Mesenchymal stem cell (in vitro differentiated cells and primary cell): ENCODE data around the gene UGT1A9.

ENCODE experiments used
- DNase-seq: peaks from one replicate; pipeline ENCODE4 v3.0.0-alpha.2; 2013
- H2AFZ ChIP-seq: one replicate; pipeline ENCODE4 v1.6.1; 2013; ENCODE audit warnings: low read depth, mild to moderate bottlenecking, control low read depth, inconsistent platforms, low read length, moderate library complexity
- H2AK5ac ChIP-seq: 2 replicates; pipeline ENCODE4 v1.6.1; 2013; ENCODE audit warnings: low read length, moderate library complexity, mild to moderate bottlenecking, inconsistent platforms; ENCODE audit not compliant: severe bottlenecking
- H2BK120ac ChIP-seq: one replicate; pipeline ENCODE4 v1.6.1; 2013; ENCODE audit warnings: low read depth, mild to moderate bottlenecking, inconsistent platforms, low read length, moderate library complexity
- H2BK12ac ChIP-seq, 2 experiments: one replicate each; pipeline ENCODE4 v1.6.1; 2013; ENCODE audit warnings: inconsistent platforms in 2 of 2, low read length in 2 of 2, mild to moderate bottlenecking in 2 of 2, moderate library complexity in 2 of 2, control low read depth in 1 of 2
- H2BK15ac ChIP-seq: one replicate; pipeline ENCODE4 v1.6.1; 2013; ENCODE audit warnings: mild to moderate bottlenecking, low read depth, inconsistent platforms; ENCODE audit not compliant: poor library complexity, severe bottlenecking
- H2BK5ac ChIP-seq: 2 replicates; pipeline ENCODE4 v1.6.1; 2013; ENCODE audit warnings: low read depth, mild to moderate bottlenecking, low read length, control low read depth, inconsistent platforms; ENCODE audit not compliant: poor library complexity, severe bottlenecking
- H3K14ac ChIP-seq, 2 experiments: one replicate each; pipeline ENCODE4 v1.6.1; 2013; ENCODE audit warnings: inconsistent platforms in 2 of 2, low read length in 2 of 2, control low read depth in 1 of 2, mild to moderate bottlenecking in 1 of 2, moderate library complexity in 1 of 2
- H3K18ac ChIP-seq, 2 experiments: one replicate each; pipeline ENCODE4 v1.6.1; 2013; ENCODE audit warnings: inconsistent platforms in 2 of 2, low read length in 2 of 2, control low read depth in 1 of 2, low read depth in 1 of 2, mild to moderate bottlenecking in 1 of 2
- H3K23ac ChIP-seq, 2 experiments: one replicate each; pipeline ENCODE4 v1.6.1; 2013; ENCODE audit warnings: inconsistent platforms in 2 of 2, low read length in 2 of 2, mild to moderate bottlenecking in 2 of 2, moderate library complexity in 2 of 2, control low read depth in 1 of 2
- H3K27ac ChIP-seq: 2 replicates; pipeline ENCODE4 v1.5.1; 2013; ENCODE audit warnings: mild to moderate bottlenecking, moderate library complexity, low read length, control low read depth, inconsistent platforms; ENCODE audit not compliant: poor library complexity, severe bottlenecking
- H3K27me3 ChIP-seq, 2 experiments: 2 replicates each; pipeline versions ENCODE4 v1.6.1 to v1.7.0; 2013; ENCODE audit warnings: low read length in 2 of 2, mild to moderate bottlenecking in 2 of 2, moderate library complexity in 2 of 2, control low read depth in 1 of 2, inconsistent platforms in 1 of 2; ENCODE audit not compliant: control insufficient read depth in 1 of 2, insufficient read depth in 1 of 2
- H3K36me3 ChIP-seq, 2 experiments: 2 replicates each; pipeline versions ENCODE4 v1.6.1 to v1.7.0; 2013; ENCODE audit warnings: low read length in 2 of 2, control low read depth in 1 of 2, inconsistent platforms in 1 of 2, low read depth in 1 of 2, mild to moderate bottlenecking in 1 of 2; ENCODE audit not compliant: insufficient read depth in 2 of 2, control insufficient read depth in 1 of 2
- H3K4ac ChIP-seq, 2 experiments: one replicate each; pipeline ENCODE4 v1.6.1; 2013; ENCODE audit warnings: inconsistent platforms in 2 of 2, low read length in 2 of 2, mild to moderate bottlenecking in 2 of 2, moderate library complexity in 2 of 2, control low read depth in 1 of 2, low read depth in 1 of 2
- H3K4me1 ChIP-seq: 2 replicates; pipeline ENCODE4 v1.6.1; 2013; ENCODE audit warnings: low read depth, low read length, control low read depth; ENCODE audit not compliant: control insufficient read depth, insufficient read depth
- H3K4me2 ChIP-seq: 2 replicates; pipeline ENCODE4 v1.6.1; 2013; ENCODE audit warnings: low read length, mild to moderate bottlenecking, inconsistent platforms; ENCODE audit not compliant: poor library complexity, severe bottlenecking
- H3K4me3 ChIP-seq, 2 experiments: 2 replicates each; pipeline versions ENCODE4 v1.5.1 to v1.7.0; 2013; ENCODE audit warnings: low read length in 2 of 2, mild to moderate bottlenecking in 2 of 2, control low read depth in 1 of 2, low read depth in 1 of 2; ENCODE audit not compliant: insufficient read depth in 1 of 2
- H3K79me1 ChIP-seq: replicated peaks from 2 replicates; pipeline ENCODE4 v1.6.1; 2013; ENCODE audit warnings: mild to moderate bottlenecking, control low read depth, low read length, inconsistent platforms; ENCODE audit not compliant: poor library complexity, severe bottlenecking
- H3K9ac ChIP-seq: 2 replicates; pipeline ENCODE4 v1.7.0; 2013; ENCODE audit warnings: mild to moderate bottlenecking, low read length, moderate library complexity
- H3K9me3 ChIP-seq: 2 replicates; pipeline ENCODE4 v1.7.0; 2013; ENCODE audit warnings: mild to moderate bottlenecking, low read length; ENCODE audit not compliant: control insufficient read depth
- H4K8ac ChIP-seq: one replicate; pipeline ENCODE4 v1.6.1; 2013; ENCODE audit warnings: inconsistent platforms, mild to moderate bottlenecking, low read length, moderate library complexity
- H4K91ac ChIP-seq: one replicate; pipeline ENCODE4 v1.6.1; 2013; ENCODE audit warnings: mild to moderate bottlenecking, low read length, inconsistent platforms
- WGBS: methylation state at CpG from one replicate; pipeline ENCODE4 v1.1.7; 2013; ENCODE audit warnings: mixed read lengths; 5-methylcytosine and 5-hydroxymethylcytosine counted together

Gene UGT1A9

DNA sequence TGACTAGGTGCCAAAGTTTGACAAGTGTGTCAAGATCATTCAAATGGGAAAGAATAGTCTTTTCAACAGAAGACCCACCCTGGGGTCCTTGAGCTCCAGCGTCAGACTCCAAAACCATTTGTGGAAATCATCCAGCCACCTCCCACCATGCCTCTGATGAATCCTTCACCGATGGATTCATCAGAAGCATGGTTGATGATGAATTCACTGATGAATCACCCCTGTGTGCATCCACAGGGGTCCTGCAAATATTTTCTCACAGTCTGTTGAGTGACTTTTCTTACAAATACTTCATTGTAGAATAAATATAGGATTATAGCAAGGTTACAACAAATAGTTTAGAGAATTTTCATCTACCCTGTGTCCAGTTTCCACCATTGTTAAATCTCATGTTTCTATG lies 4.3 kb downstream of the UGT1A9 start:
- H3K4ac ChIP-seq, result no peak overlapping the region
- H2AFZ ChIP-seq, result no peak overlapping the region
- no peak overlapping the region for H4K8ac ChIP-seq
- H3K4me1 ChIP-seq, result no peaks in the 10 kb centered on the region
- no peak overlapping the region for H3K4me2 ChIP-seq
- no peak overlapping the region for H3K14ac ChIP-seq
- H3K27ac ChIP-seq, result no peak overlapping the region
- H2BK12ac ChIP-seq, result no peak overlapping the region
- H3K27me3 ChIP-seq, result peaks cover 0 to 3% of the 10 kb centered on the region in 2 experiments
- no peak overlapping the region for H2BK5ac ChIP-seq
- no peak overlapping the region for H2BK15ac ChIP-seq
- WGBS, result 69% methylated on average over 2 of the region's 2 CpGs
- no peak overlapping the region for H3K9ac ChIP-seq
- H2AK5ac ChIP-seq, result no peak overlapping the region
- H3K4me3 ChIP-seq, result no peak overlapping the region
- no peak overlapping the region for H3K18ac ChIP-seq
- no peak overlapping the region for H3K23ac ChIP-seq
- no peak for DNase-seq
- H3K79me1 ChIP-seq, result no peaks in the 10 kb centered on the region
- H4K91ac ChIP-seq, result no peak overlapping the region
- H2BK120ac ChIP-seq, result no peak overlapping the region
- no peaks in the 10 kb centered on the region for H3K9me3 ChIP-seq
- H3K36me3 ChIP-seq, result no peaks in the 10 kb centered on the region

DNA sequence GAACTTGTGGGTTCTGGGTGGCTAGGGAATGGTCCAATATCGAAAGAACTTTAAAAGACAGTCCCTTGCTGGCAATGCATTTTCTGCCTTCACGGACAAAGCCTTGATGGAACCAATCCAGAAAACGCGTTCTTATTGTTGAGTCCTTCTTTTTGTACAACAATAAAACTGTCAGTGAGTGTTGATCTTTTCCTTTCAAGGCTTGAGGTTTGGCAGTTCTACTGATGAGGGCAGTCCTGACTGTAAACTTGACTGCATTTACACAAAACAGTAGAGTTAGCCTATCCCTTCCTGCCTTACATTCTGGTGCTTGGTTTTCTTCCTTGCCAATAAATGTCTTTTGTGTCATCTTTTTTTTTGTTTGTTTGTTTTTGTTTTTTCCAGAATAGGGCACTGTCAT lies 7.5 kb downstream of the UGT1A9 start:
- no peak overlapping the region for H4K8ac ChIP-seq
- H3K4me2 ChIP-seq, result no peak overlapping the region
- DNase-seq, result no peak
- H3K27ac ChIP-seq, result no peak overlapping the region
- no peak overlapping the region for H3K4me3 ChIP-seq
- no peak overlapping the region for H4K91ac ChIP-seq
- H3K4ac ChIP-seq, result no peak overlapping the region
- no peak overlapping the region for H3K9ac ChIP-seq
- H3K23ac ChIP-seq, result no peak overlapping the region
- no peaks in the 10 kb centered on the region for H3K9me3 ChIP-seq
- H2AFZ ChIP-seq, result no peak overlapping the region
- no peak overlapping the region for H2BK12ac ChIP-seq
- no peaks in the 10 kb centered on the region for H3K79me1 ChIP-seq
- no peaks in the 10 kb centered on the region for H3K36me3 ChIP-seq
- H2BK120ac ChIP-seq, result no peak overlapping the region
- H2AK5ac ChIP-seq, result no peak overlapping the region
- H3K27me3 ChIP-seq, result peaks cover 0 to 3% of the 10 kb centered on the region in 2 experiments
- no peak overlapping the region for H3K14ac ChIP-seq
- no peaks in the 10 kb centered on the region for H3K4me1 ChIP-seq
- H3K18ac ChIP-seq, result no peak overlapping the region
- H2BK5ac ChIP-seq, result no peak overlapping the region
- no peak overlapping the region for H2BK15ac ChIP-seq
- WGBS, result 76% methylated on average over 4 of the region's 4 CpGs

DNA sequence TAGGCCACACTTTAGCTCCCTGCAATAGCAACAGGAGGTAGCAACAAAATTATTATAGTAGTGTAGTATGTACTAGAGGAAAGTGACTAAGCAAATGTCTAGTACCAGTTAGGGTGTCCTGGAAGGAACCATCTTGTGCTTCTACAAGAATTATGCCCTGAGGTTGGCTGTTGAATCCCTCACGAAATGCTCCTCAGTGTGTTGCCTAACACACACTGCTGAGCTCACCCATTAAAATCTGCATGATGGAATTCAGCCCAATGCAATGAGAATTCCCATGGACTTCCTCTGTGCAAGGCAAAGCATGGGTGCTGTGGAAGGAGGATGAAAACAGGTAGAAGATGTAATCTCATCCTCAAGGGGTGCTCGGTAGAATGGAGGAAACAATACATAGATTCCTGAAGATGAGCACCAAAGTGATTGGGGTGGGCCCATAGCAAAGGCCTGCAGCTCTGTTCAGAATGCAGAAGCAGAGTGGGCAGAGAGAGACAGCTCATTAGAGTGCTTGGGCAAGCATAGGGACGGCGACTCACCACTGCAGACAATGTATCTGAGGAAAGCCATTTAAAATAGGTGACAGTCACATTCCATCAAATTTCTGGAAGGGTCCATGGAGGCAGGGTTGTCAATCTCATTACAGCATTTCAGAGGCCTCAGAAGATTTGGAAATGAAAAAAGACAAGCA lies 8.8 kb downstream of the UGT1A9 start:
- H3K4me2 ChIP-seq, result no peak overlapping the region
- H3K4me1 ChIP-seq, result no peaks in the 10 kb centered on the region
- no peak overlapping the region for H4K8ac ChIP-seq
- H3K4me3 ChIP-seq, result no peak overlapping the region
- 82% methylated on average over 4 of the region's 4 CpGs for WGBS
- H2BK5ac ChIP-seq, result no peak overlapping the region
- no peak overlapping the region for H3K9ac ChIP-seq
- H3K27ac ChIP-seq, result no peak overlapping the region
- no peak overlapping the region for H2AFZ ChIP-seq
- H2AK5ac ChIP-seq, result no peak overlapping the region
- H3K27me3 ChIP-seq, result peaks cover 0 to 3% of the 10 kb centered on the region in 2 experiments
- H3K23ac ChIP-seq, result no peak overlapping the region
- no peak overlapping the region for H4K91ac ChIP-seq
- no peak for DNase-seq
- no peak overlapping the region for H2BK12ac ChIP-seq
- H3K79me1 ChIP-seq, result no peaks in the 10 kb centered on the region
- H3K14ac ChIP-seq, result no peak overlapping the region
- no peak overlapping the region for H3K4ac ChIP-seq
- H3K18ac ChIP-seq, result no peak overlapping the region
- H2BK120ac ChIP-seq, result no peak overlapping the region
- H3K9me3 ChIP-seq, result no peaks in the 10 kb centered on the region
- no peak overlapping the region for H2BK15ac ChIP-seq
- H3K36me3 ChIP-seq, result no peaks in the 10 kb centered on the region

- WGBS, result 64% methylated on average over 4 of the region's 5 CpGs
- no peak within 1 kb of the TSS for H2BK120ac ChIP-seq
- no peak within 1 kb of the TSS for H2AK5ac ChIP-seq
- no peaks in the 10 kb centered on the region for H3K4me1 ChIP-seq
- H3K9me3 ChIP-seq, result no peaks in the 10 kb centered on the region
- no peak within 1 kb of the TSS for H3K27ac ChIP-seq
- no peak within 1 kb of the TSS for H3K9ac ChIP-seq
- H3K79me1 ChIP-seq, result no peaks in the 10 kb centered on the region
- no peak within 1 kb of the TSS for H3K18ac ChIP-seq
- H4K8ac ChIP-seq, result no peak within 1 kb of the TSS
- peaks cover 0 to 3% of the 10 kb centered on the region in 2 experiments for H3K27me3 ChIP-seq
- H2BK12ac ChIP-seq, result no peak within 1 kb of the TSS
- no peak for DNase-seq
- H2AFZ ChIP-seq, result no peak within 1 kb of the TSS
- H2BK5ac ChIP-seq, result no peak within 1 kb of the TSS
- H3K14ac ChIP-seq, result no peak within 1 kb of the TSS
- no peak within 1 kb of the TSS for H3K4me2 ChIP-seq
- H3K36me3 ChIP-seq, result no peaks in the 10 kb centered on the region
- no peak within 1 kb of the TSS for H2BK15ac ChIP-seq
- H4K91ac ChIP-seq, result no peak within 1 kb of the TSS
- H3K4me3 ChIP-seq, result no peak within 1 kb of the TSS
- H3K23ac ChIP-seq, result no peak within 1 kb of the TSS
- H3K4ac ChIP-seq, result no peak within 1 kb of the TSS
Observed at GRCh38 chr2:233681521-233682099, 9.9 kb downstream of the UGT1A9 start, which contains the start of gene UGT1A7. UGT1A7 (plus strand) TSS chr2:233681901; CDS start chr2:233681938, 37 bp downstream.
